NCI-H1694 treated with DMSO at 0.1 percent for 48 hours (cell line): Measurements from ENCODE around the gene ADD2.
"Not testable (repeated sequence)": the region's sequence is repeated elsewhere in the genome, so short reads cannot be mapped to it uniquely, and the experiment has no call there.

Experiments used
- DNase-seq: peaks from one replicate; lab custom pipeline; 2025; lab: John Stamatoyannopoulos, UW

Gene ADD2

GRCh38 chr2:70748002-70748784, 19.8 kb downstream of the ADD2 start:
- no peak for DNase-seq

GRCh38 chr2:70747284-70747683, 20.7 kb downstream of the ADD2 start:
- DNase-seq: no peak

- no peak for DNase-seq
Observed at GRCh38 chr2:70746094-70746974, 21.7 kb downstream of the ADD2 start.

GRCh38 chr2:70745276-70745825, 22.6 kb downstream of the ADD2 start:
- DNase-seq: peak; percentile 15

GRCh38 chr2:70744397-70744796, 23.6 kb downstream of the ADD2 start:
- DNase-seq: no peak

- DNase-seq: no peak
Observed at GRCh38 chr2:70743677-70744076, 24.3 kb downstream of the ADD2 start.

- DNase-seq: no peak
Observed at GRCh38 chr2:70743068-70743467, 24.9 kb downstream of the ADD2 start.

- DNase-seq: not testable (repeated sequence)
Observed at GRCh38 chr2:70739492-70739891, 28.5 kb downstream of the ADD2 start.

GRCh38 chr2:70738159-70738558, 29.8 kb downstream of the ADD2 start:
- DNase-seq: no peak

- no peak for DNase-seq
Observed at GRCh38 chr2:70735071-70735470, 32.9 kb downstream of the ADD2 start.

- no peak for DNase-seq
Observed at GRCh38 chr2:70733646-70734180, 34.3 kb downstream of the ADD2 start.

GRCh38 chr2:70732766-70733645, 35.0 kb downstream of the ADD2 start:
- DNase-seq: peak; percentile 51

- no peak for DNase-seq
Observed at GRCh38 chr2:70730730-70731129, 37.3 kb downstream of the ADD2 start.

- DNase-seq: no peak
Observed at GRCh38 chr2:70729647-70730046, 38.4 kb downstream of the ADD2 start.

GRCh38 chr2:70728128-70728527, 39.9 kb downstream of the ADD2 start:
- no peak for DNase-seq

GRCh38 chr2:70726947-70727725, 40.9 kb downstream of the ADD2 start:
- DNase-seq: no peak

- DNase-seq: no peak
Observed at GRCh38 chr2:70725505-70725904, 42.5 kb downstream of the ADD2 start.

GRCh38 chr2:70724366-70724765, 43.6 kb downstream of the ADD2 start:
- DNase-seq: no peak

- no peak for DNase-seq
Observed at GRCh38 chr2:70723286-70723885, 44.6 kb downstream of the ADD2 start.

GRCh38 chr2:70720124-70720523, 47.9 kb downstream of the ADD2 start:
- no peak for DNase-seq
